Neuron (in vitro differentiated cells): ENCODE data around the gene NOL4L.

ENCODE experiments used
- H2AFZ ChIP-seq: one replicate; pipeline ENCODE4 v1.6.1; 2013; ENCODE audit warnings: low read depth, mild to moderate bottlenecking, inconsistent platforms, low read length, moderate library complexity
- H3K27me3 ChIP-seq: one replicate; pipeline ENCODE4 v1.6.1; 2013; ENCODE audit warnings: low read length; ENCODE audit not compliant: insufficient read depth
- H3K36me3 ChIP-seq: one replicate; pipeline ENCODE4 v1.6.1; 2013; ENCODE audit warnings: low read length; ENCODE audit not compliant: insufficient read depth
- H3K4me1 ChIP-seq: one replicate; pipeline ENCODE4 v1.6.1; 2013; ENCODE audit warnings: low read length; ENCODE audit not compliant: insufficient read depth
- H3K4me3 ChIP-seq: 2 replicates; pipeline ENCODE4 v1.5.1; 2013; ENCODE audit warnings: mild to moderate bottlenecking, low read length, moderate library complexity
- H3K9me3 ChIP-seq: one replicate; pipeline ENCODE4 v1.6.1; 2013; ENCODE audit warnings: low read length

The NOL4L gene

DNA sequence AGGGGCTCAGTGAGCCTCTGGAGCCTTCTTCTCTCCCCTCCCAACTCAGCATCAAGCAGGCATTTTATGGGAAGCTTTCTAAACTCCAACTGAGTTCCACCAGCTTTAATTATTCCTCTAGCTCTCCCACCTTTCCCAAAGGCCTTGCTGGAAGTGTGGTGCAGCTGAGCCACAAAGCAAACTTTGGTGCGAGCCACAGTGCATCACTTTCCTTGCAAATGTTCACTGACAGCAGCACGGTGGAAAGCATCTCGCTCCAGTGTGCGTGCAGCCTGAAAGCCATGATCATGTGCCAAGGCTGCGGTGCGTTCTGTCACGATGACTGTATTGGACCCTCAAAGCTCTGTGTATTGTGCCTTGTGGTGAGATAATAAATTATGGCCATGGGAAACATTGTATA, 148.2 kb downstream of the NOL4L start:
- H2AFZ ChIP-seq = no peak overlapping the region
- H3K9me3 ChIP-seq = no peaks in the 10 kb centered on the region
- H3K27me3 ChIP-seq = no peaks in the 10 kb centered on the region
- no peak overlapping the region for H3K4me3 ChIP-seq
- no peaks in the 10 kb centered on the region for H3K4me1 ChIP-seq
- H3K36me3 ChIP-seq = peaks cover 92% of the 10 kb centered on the region

DNA sequence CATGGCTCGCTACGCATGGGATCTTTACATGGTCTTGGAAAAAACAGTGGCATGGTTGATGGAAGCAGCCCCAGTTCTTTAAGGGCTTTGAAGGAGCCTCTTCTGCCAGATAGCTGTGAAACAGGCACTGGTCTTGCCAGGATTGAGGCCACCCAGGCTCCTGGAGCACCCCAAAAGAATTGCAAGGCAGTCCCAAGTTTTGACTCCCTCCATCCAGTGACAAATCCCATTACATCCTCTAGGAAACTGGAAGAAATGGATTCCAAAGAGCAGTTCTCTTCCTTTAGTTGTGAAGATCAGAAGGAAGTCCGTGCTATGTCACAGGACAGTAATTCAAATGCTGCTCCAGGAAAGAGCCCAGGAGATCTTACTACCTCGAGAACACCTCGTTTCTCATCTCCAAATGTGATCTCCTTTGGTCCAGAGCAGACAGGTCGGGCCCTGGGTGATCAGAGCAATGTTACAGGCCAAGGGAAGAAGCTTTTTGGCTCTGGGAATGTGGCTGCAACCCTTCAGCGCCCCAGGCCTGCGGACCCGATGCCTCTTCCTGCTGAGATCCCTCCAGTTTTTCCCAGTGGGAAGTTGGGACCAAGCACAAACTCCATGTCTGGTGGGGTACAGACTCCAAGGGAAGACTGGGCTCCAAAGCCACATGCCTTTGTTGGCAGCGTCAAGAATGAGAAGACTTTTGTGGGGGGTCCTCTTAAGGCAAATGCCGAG, 148.8 kb downstream of the NOL4L start:
- peaks cover 94% of the 10 kb centered on the region for H3K36me3 ChIP-seq

DNA sequence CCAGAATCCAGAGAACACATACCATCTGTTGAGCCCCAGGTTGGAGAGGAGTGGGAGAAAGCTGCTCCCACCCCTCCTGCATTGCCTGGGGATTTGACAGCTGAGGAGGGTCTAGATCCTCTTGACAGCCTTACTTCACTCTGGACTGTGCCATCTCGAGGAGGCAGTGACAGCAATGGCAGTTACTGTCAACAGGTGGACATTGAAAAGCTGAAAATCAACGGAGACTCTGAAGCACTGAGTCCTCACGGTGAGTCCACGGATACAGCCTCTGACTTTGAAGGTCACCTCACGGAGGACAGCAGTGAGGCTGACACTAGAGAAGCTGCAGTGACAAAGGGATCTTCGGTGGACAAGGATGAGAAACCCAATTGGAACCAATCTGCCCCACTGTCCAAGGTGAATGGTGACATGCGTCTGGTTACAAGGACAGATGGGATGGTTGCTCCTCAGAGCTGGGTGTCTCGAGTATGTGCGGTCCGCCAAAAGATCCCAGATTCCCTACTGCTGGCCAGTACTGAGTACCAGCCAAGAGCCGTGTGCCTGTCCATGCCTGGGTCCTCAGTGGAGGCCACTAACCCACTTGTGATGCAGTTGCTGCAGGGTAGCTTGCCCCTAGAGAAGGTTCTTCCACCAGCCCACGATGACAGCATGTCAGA, 149.6 kb downstream of the NOL4L start:
- no peaks in the 10 kb centered on the region for H3K9me3 ChIP-seq
- no peak overlapping the region for H3K4me3 ChIP-seq
- no peak overlapping the region for H2AFZ ChIP-seq
- peaks cover 95% of the 10 kb centered on the region for H3K36me3 ChIP-seq
- H3K27me3 ChIP-seq = no peaks in the 10 kb centered on the region
- no peaks in the 10 kb centered on the region for H3K4me1 ChIP-seq

More for the DNA sequence above, 148.8 kb downstream of the NOL4L start:
- no peaks in the 10 kb centered on the region for H3K4me1 ChIP-seq
- H3K9me3 ChIP-seq = no peaks in the 10 kb centered on the region
- no peak overlapping the region for H3K4me3 ChIP-seq
- H2AFZ ChIP-seq = no peak overlapping the region
- H3K27me3 ChIP-seq = no peaks in the 10 kb centered on the region

DNA sequence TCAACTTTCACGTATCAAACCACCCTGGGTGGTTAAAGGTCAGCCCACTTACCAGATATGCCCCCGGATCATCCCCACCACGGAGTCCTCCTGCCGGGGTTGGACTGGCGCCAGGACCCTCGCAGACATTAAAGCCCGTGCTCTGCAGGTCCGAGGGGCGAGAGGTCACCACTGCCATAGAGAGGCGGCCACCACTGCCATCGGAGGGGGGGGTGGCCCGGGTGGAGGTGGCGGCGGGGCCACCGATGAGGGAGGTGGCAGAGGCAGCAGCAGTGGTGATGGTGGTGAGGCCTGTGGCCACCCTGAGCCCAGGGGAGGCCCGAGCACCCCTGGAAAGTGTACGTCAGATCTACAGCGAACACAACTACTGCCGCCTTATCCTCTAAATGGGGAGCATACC, 150.7 kb downstream of the NOL4L start:
- Histone ChIP-seq H3K36me3 (peaks cover 97% of the 10 kb centered on the region), H3K9me3 (no peaks in the 10 kb centered on the region), H3K4me1 (no peaks in the 10 kb centered on the region), H2AFZ (no peak overlapping the region), H3K27me3 (no peaks in the 10 kb centered on the region), H3K4me3 (no peak overlapping the region)

DNA sequence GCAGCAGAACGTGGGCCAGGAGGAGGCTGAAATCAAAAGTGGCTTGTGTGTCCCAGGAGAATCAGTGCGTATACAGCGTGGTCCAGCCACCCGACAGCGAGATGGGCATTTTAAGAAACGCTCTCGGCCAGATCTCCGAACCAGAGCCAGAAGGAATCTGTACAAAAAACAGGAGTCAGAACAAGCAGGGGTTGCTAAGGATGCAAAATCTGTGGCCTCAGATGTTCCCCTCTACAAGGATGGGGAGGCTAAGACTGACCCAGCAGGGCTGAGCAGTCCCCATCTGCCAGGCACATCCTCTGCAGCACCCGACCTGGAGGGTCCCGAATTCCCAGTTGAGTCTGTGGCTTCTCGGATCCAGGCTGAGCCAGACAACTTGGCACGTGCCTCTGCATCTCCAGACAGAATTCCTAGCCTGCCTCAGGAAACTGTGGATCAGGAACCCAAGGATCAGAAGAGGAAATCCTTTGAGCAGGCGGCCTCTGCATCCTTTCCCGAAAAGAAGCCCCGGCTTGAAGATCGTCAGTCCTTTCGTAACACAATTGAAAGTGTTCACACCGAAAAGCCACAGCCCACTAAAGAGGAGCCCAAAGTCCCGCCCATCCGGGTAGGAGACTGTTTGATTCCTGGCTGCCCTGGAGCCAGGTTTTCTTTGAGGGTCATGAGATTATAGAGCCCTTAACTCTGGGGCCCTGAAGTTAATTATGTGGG, 151.7 kb downstream of the NOL4L start:
- Histone ChIP-seq H2AFZ (no peak overlapping the region), H3K27me3 (no peaks in the 10 kb centered on the region), H3K9me3 (no peaks in the 10 kb centered on the region), H3K36me3 (peaks cover 94% of the 10 kb centered on the region), H3K4me3 (no peak overlapping the region), H3K4me1 (no peaks in the 10 kb centered on the region)

DNA sequence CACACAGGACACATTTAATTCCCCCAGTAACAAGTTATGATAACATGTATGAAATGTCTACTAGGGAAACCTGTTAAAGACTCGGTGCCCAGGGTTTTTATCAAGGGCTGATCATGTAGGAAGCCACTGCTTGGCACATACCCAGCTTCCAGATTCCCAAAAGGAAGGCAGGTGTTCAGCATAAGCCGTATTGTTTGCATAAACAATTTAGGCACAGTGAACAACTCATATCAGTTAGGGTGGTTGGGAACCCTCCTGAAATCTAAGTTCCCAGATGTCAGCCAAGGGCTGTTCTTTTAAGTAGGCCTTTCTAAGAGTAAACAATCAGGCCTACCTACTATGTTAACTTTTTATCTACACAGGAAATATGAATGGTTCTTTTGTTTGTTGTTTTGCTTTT, 152.9 kb downstream of the NOL4L start:
- no peak overlapping the region for H3K4me3 ChIP-seq
- no peaks in the 10 kb centered on the region for H3K27me3 ChIP-seq
- H2AFZ ChIP-seq = no peak overlapping the region
- H3K9me3 ChIP-seq = no peaks in the 10 kb centered on the region
- no peaks in the 10 kb centered on the region for H3K4me1 ChIP-seq
- H3K36me3 ChIP-seq = peaks cover 95% of the 10 kb centered on the region

DNA sequence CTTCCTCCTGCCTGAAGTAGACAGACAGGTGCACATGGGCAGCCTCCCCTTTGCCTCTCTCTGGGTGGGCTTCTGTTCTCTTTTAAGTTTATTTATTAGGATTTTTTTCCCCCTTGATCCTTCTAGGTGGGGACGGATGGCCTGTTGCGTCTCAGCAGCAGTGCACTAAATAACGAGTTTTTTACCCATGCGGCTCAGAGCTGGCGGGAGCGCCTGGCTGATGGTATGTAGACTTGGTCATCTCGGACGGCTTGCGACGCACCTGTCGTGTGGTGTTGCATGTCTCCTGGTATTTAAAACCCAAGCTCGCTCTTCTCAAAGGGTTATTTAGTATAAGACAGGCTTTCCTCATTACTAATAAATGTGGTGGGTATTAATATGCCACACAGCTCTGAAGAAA, 153.7 kb downstream of the NOL4L start:
- Histone ChIP-seq H3K27me3 (no peaks in the 10 kb centered on the region), H3K4me3 (no peak overlapping the region), H3K36me3 (peaks cover 90% of the 10 kb centered on the region), H3K9me3 (no peaks in the 10 kb centered on the region), H3K4me1 (no peaks in the 10 kb centered on the region), H2AFZ (no peak overlapping the region)

DNA sequence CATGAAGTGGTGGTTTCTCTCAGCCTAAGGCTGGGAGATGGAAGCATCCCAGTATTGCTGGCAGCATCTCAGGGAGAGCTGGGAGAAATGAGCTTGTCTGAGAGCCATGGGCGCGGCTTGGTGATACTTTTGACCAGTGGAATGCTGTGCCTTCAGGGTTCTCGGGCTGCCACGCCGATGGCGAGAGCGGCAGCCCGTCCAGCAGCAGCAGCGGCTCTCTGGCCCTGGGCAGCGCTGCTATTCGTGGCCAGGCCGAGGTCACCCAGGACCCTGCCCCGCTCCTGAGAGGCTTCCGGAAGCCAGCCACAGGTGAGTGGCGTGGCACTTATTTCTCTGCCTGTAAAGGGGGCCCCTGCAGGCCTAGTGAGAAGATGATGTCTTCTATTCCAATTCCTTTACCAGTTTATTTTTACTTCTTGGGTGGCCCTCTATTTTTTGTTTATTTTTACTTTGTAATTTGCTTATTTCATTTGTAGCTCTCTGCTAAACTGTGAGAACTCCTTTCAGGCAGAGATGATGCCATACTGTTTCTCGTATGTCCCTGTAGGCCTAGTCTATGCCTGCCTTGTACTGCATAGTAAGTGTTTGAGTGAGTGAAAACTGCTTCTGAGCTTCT, 155.3 kb downstream of the NOL4L start:
- H3K9me3 ChIP-seq = no peaks in the 10 kb centered on the region
- no peak overlapping the region for H2AFZ ChIP-seq
- no peaks in the 10 kb centered on the region for H3K27me3 ChIP-seq
- H3K4me3 ChIP-seq = no peak overlapping the region
- peaks cover 74% of the 10 kb centered on the region for H3K36me3 ChIP-seq
- no peaks in the 10 kb centered on the region for H3K4me1 ChIP-seq

DNA sequence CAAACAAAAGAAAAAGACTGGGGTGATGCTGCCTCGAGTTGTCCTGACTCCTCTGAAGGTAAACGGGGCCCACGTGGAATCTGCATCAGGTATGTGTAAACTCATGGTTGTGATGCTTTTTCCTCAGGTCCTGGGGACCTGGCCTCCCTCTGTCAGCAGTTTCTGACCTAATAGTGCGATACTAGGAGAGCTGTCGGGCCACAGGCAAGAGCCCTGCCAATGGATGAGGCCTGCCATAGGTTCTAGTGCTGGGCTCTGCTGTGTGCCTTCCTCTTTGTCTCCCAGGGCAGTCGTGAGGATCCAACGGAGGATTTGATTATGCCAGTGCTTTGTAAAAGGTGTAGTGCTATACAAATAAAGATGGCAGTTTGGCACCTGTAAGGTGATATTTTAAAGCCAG, 155.8 kb downstream of the NOL4L start:
- Histone ChIP-seq H2AFZ (no peak overlapping the region), H3K9me3 (no peaks in the 10 kb centered on the region), H3K4me3 (no peak overlapping the region), H3K36me3 (peaks cover 69% of the 10 kb centered on the region), H3K4me1 (no peaks in the 10 kb centered on the region), H3K27me3 (no peaks in the 10 kb centered on the region)

DNA sequence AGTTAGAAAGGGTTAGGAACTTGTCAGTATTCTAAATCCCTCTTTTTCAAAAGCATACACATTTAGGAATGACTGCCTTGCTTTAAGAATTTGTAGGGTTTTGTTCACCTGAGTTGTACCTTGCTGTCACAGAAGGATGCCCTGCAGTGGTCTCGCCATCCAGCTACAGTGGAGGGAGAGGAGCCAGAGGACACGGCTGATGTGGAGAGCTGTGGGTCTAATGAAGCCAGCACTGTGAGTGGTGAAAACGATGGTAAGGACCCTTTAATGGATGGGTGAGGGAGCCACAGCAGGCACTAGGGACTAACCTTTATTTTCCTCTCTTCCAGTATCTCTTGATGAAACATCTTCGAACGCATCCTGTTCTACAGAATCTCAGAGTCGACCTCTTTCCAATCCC, 157.1 kb downstream of the NOL4L start:
- Histone ChIP-seq H2AFZ (no peak overlapping the region), H3K4me1 (no peaks in the 10 kb centered on the region), H3K9me3 (no peaks in the 10 kb centered on the region), H3K4me3 (no peak overlapping the region), H3K36me3 (peaks cover 56% of the 10 kb centered on the region), H3K27me3 (no peaks in the 10 kb centered on the region)

DNA sequence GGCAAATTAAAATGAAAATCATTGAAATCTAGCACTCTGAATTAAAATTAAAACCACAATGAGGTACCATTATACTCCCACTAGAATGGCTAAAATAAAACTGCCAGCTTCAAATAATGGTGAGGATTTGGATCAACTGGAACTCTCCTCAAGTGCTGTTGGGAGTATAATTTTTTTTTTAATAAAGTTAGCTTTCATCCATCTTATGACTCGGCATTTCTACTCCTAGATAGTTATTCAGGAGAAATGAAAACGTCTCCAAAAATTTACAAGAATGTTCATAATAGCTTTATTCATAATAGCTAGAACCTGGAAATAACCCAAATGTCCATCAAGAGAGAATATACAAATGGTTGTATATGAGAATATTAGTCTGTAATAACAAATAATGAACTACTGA, 163.8 kb downstream of the NOL4L start:
- no peaks in the 10 kb centered on the region for H3K4me1 ChIP-seq
- no peak overlapping the region for H3K4me3 ChIP-seq
- H2AFZ ChIP-seq = no peak overlapping the region
- H3K9me3 ChIP-seq = no peaks in the 10 kb centered on the region
- H3K36me3 ChIP-seq = no peaks in the 10 kb centered on the region
- H3K27me3 ChIP-seq = no peaks in the 10 kb centered on the region

DNA sequence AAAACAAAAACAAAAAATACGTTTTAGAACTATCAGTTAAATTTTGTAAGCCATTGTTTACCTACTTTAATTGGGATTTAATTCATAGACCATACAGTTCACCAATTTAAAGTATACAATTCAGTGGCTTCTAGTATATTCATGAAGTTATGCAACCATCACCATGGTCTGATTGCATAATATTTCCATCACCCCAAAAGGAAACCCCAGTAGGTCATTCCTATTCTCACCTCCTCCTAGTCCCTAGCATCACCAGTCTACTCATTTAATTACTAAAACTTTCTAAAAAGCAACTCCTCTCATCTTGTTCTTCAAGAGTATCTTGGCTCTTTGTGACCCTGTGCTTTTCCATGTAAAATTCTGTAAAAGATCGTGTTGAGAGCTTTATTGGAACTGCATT, 166.8 kb downstream of the NOL4L start:
- no peak overlapping the region for H2AFZ ChIP-seq
- no peaks in the 10 kb centered on the region for H3K9me3 ChIP-seq
- H3K4me1 ChIP-seq = no peaks in the 10 kb centered on the region
- H3K36me3 ChIP-seq = no peaks in the 10 kb centered on the region
- no peak overlapping the region for H3K4me3 ChIP-seq
- no peaks in the 10 kb centered on the region for H3K27me3 ChIP-seq

DNA sequence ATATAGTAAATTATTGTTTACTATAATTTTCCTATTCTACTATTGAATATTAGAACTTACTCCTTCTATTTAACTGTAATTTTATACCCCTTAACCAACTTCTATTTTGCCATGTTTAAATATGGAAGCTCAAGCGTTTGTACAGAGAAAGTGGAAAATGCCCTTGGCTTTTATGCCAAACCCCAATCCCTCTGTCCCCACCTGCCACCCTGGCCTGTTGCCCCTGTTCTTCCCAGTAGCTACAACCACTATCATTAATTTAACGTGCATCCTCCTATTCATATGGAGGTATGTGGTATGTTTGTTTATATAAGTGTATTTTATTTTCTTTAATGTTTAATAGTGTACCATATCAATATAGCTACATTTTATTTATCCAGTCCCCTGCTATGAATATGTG, 168.9 kb downstream of the NOL4L start:
- no peak overlapping the region for H3K4me3 ChIP-seq
- no peak overlapping the region for H2AFZ ChIP-seq
- H3K36me3 ChIP-seq = peaks cover 6% of the 10 kb centered on the region
- no peaks in the 10 kb centered on the region for H3K27me3 ChIP-seq
- H3K9me3 ChIP-seq = no peaks in the 10 kb centered on the region
- no peaks in the 10 kb centered on the region for H3K4me1 ChIP-seq
